NCI-H524 treated with DMSO at 0.1 percent for 48 hours (cell line): ENCODE data around the gene DYNC1I1.
A peak's percentile ranks its signal among the peaks of the same experiment; 100 is the strongest.
"Not testable (repeated sequence)": the region's sequence is repeated elsewhere in the genome, so short reads cannot be mapped to it uniquely, and the experiment has no call there.

Source experiments
- DNase-seq: peaks from one replicate; lab custom pipeline; 2025; lab: John Stamatoyannopoulos, UW

The DYNC1I1 gene

DNA sequence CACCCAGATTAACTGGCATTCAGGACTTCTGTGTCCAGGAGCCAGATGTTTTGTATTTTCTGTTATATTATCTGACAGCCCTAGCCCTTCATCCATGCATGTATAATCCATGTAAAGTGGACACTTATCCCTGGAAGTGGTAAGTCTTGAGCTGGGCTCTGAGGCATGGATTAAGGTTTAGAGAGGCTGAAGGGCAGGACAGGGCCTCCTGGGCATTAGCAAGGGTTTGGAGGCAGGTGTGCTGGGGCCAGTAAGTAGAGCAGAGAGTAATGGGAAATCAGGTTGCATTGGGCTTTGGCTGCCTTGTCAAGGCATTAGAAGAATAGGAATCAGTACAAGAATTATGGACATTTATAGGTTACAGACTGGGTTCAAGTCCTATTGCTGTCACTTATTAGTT is 138.0 kb downstream of the DYNC1I1 start:
- peak; percentile 98 for DNase-seq

GRCh38 chr7:95915731-95916130 is 143.4 kb downstream of the DYNC1I1 start:
- DNase-seq = no peak

DNA sequence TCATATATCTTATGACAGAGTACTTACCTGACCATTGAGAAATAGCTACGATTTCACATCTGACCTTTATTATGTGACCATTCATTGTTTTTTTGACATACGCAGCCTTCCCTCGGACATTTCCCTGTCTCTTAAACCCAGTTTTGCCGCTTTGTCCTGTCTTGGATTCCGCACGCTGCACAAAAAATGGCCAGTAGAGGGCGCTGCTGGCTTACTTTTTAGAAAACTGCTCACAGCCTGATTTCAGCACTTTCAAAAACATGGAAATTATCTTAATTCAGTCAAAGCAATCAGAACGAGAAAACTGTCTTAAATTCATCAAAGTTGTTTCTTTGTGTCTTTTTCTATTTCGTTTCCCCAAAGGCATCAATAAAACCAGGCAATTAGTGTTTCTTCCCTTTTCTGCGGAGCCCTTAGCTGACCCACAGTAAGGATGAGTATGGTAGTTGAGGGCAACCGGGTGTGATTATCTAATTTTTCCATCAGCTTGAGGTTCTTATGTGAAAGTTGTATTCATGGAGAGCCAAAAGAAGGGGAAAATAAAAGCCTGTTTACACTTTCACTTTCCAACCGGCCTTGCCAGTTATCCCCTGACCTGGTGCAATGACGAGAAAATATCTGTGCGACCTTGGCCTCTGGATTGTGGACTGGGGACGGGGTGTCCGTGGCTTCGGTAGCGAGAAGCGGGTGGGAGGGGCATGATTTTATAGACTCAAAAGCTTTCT is 144.4 kb downstream of the DYNC1I1 start:
- no peak for DNase-seq

DNA sequence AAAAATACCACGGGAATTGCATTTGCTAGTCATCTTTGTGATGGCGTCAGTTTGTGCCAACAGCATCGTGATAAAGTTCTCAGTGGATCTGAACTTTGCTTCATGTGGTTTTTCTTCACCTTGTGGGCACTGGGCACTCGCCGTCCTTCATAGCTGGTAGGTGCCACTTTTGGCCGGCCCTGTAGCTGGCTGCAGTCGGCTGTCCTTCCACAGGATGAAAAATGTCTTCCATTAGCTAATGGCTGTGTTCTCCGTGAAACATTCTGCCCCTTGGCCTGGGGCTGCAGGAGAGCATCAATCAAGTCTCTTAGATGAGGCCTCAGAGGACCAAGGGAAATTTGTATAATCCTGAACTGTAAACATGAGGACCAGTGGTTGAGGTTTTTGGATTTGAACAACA is 145.3 kb downstream of the DYNC1I1 start:
- no peak for DNase-seq

- DNase-seq = no peak
Measured at GRCh38 chr7:95919556-95919955, 147.2 kb downstream of the DYNC1I1 start.

DNA sequence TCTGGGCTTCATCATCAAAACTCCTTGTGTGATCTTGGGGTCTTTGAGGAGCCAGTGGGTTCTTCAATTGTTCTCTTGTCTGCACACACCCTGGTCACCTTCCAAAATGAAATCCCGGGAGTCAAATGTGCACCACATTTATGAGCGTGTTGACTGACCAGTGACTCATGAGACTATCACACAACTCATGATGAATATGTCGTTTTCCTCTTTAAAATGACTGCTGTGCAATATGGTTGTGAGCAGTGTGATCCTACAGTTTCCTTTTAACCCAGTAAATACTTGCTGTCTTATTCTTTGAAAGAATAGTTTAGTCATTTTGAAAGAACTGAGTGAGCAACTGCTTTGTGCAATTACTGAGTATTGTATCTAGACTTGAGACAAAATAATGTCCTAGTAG is 149.2 kb downstream of the DYNC1I1 start:
- DNase-seq = no peak

DNA sequence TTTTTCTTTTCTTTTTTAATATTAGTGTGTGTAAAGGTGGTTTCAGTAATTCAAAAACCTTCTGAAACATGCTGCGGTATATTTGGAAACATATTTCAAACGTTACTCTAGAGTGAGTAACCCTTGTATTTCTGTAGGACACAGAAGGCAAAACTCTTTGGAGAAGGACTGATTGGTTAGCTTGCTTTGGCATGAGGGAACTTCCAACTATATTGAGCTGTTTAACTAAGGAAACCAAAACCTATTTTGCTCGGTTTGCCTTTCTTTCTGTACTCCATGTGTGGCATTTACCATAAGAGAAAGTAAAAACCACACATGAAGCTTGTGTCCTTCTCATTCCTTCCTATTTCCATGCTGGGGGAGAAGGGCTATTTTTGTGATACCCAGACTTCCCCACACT is 149.8 kb downstream of the DYNC1I1 start:
- DNase-seq = no peak

DNA sequence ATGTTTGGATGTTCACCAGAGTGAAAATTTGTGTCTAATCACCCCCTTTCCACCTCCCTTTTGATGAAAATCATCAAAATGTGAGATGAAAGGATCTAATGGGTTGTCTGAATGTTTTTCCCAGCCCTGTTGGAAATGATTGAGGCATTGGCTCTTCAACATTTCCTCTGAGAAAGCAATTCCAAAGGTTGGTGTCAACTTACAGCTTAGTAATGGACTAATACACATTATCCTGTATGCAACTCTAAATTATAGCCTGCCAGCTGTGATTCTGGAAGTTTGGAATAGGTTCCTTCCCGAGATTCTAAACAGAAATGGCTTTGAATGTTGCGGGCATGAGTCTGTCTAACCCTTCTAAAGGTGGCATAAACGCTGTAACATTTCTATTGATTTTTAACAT is 152.9 kb downstream of the DYNC1I1 start:
- DNase-seq = no peak

- no peak for DNase-seq
Measured at GRCh38 chr7:95925971-95926370, 153.6 kb downstream of the DYNC1I1 start.

DNA sequence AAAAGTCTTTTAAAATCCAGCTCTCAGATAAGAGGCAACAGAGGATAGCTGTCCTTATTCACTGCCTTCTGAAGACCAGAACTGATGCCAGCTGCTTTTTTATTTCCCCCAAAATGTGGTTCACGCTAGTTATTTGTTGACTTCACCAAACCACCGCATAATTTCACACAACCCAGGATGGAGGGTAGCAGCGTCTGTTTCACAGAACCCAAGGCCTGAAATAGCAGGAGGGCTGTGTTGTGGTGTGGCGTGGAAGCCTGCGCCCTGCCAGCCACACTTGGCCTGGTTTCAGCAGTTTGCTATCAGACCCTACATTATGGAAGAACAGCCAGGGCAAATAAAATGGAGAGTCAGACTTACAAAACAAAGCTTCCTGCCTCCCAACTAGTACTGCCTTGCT is 155.4 kb downstream of the DYNC1I1 start:
- DNase-seq = no peak

- peak; percentile 47 for DNase-seq
Measured at GRCh38 chr7:95929710-95930280, 157.4 kb downstream of the DYNC1I1 start.

- DNase-seq = no peak
Measured at GRCh38 chr7:95931460-95932232, 159.3 kb downstream of the DYNC1I1 start.

- DNase-seq = peak; percentile 52
Measured at GRCh38 chr7:95933618-95934017, 161.3 kb downstream of the DYNC1I1 start.

- DNase-seq = not testable (repeated sequence)
Measured at GRCh38 chr7:95944867-95945266, 172.5 kb downstream of the DYNC1I1 start.

DNA sequence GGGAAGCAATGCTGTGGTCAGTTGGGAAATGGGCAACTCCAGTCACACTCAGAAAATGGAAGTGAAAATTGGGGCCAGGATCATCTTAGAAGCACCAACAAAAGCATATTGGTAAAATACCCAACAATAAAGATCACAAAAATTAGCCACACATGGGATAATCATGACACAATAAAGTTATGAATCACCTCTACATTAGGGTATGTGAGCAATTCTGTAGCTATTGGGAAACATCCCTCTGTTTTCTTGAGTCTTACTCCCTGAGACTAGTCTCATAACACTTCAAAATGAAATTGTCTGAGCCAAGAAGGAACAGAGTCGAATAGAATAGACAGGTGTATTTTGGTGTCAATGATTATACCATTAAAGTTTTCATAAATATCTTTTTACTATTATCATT is 178.3 kb downstream of the DYNC1I1 start:
- DNase-seq = no peak

GRCh38 chr7:95951531-95951930 is 179.2 kb downstream of the DYNC1I1 start:
- DNase-seq = no peak

- DNase-seq = no peak
Measured at GRCh38 chr7:95951997-95952795, 179.8 kb downstream of the DYNC1I1 start.

DNA sequence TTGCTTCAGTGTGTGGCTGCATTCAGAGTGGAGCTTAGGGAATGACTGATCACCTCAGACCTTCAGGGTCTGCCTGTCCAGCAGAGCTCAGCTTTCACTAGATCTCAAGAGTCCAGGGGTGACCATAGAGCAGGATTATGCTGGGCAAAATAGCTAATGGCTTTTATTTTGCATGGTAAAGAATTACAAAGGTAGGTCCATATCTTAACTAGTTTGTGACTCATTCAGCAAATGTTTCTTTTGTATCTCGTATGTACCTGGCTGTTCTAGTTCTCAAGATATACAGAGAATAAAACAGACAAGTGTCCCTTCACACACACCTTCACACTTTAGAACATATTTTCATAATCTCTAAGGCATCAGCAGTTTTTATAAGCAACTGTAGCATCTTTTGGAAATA is 180.5 kb downstream of the DYNC1I1 start:
- DNase-seq = no peak

- DNase-seq = no peak
Measured at GRCh38 chr7:95955748-95956147, 183.4 kb downstream of the DYNC1I1 start.

DNA sequence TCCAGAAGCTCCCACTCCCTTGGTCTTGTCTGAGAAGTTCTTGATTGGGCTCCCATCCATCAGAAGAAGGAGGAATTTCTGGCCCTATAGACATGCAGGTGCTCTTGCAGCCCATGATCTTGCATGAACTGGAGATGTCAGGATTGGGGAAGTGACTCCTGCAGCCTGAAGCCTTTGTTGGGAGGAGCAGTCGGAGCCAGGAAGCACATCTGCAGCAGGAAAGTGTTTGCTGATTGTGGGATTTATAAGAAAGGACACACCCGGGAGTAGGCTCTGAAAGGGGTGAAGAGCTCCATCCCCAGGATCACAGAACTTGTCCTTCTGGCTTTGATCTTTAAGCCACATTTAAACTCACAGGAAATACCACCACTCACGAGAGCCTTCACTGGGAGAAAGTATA is 185.2 kb downstream of the DYNC1I1 start:
- no peak for DNase-seq

GRCh38 chr7:95960706-95961244 is 188.4 kb downstream of the DYNC1I1 start:
- DNase-seq = no peak

- no peak for DNase-seq
Measured at GRCh38 chr7:95963446-95963990, 191.2 kb downstream of the DYNC1I1 start.
